GM12892 (cell line): ENCODE measurements around the gene TRAF3IP1.

Experiments used
- POLR2A ChIP-seq: IDR thresholded peaks from 2 replicates; pipeline ENCODE4 v1.6.1; 2011; ENCODE audit warnings: low read depth, low read length, control low read depth
- POLR2AphosphoS5 ChIP-seq: IDR thresholded peaks from 2 replicates; pipeline ENCODE4 v1.6.1; 2011; ENCODE audit warnings: low read depth, low read length, control low read depth

- TF ChIP-seq POLR2A (no peak), POLR2AphosphoS5 (no peak)
Measured at GRCh38 chr2:238379096-238379810, 58.9 kb downstream of the TRAF3IP1 start.
